SK-MEL-5 (cell line): ENCODE results near the gene KCNIP4. TPM values are rescaled to one million over a fixed set of nuclear protein-coding genes. Genes with fewer than 3 reads are reported as not detected.

ENCODE experiments used
- DNase-seq: peaks from one replicate; pipeline ENCODE4 v3.0.0-alpha.2; 2016; ENCODE audit warnings: low read depth, low spot score
- in situ Hi-C: cut with HindIII; loops from 2 replicates; pipeline ENCODE4 v1.10.0; 2016; ENCODE audit warnings: low sequenced_read_pairs, high pct_unique_total_duplicates, low pct_unique_long_range_greater_than_20kb
- total RNA-seq: library from RNA; depleted of rRNA; stranded (reverse); fragments of >200 nt; shearing (Covaris generic); gene quantifications from 2 replicates; pipeline ENCODE4 v1.2.3, GENCODE V29; 2014

The KCNIP4 gene
- total RNA-seq, 1 experiment from 2014 or later = not detected

DNA sequence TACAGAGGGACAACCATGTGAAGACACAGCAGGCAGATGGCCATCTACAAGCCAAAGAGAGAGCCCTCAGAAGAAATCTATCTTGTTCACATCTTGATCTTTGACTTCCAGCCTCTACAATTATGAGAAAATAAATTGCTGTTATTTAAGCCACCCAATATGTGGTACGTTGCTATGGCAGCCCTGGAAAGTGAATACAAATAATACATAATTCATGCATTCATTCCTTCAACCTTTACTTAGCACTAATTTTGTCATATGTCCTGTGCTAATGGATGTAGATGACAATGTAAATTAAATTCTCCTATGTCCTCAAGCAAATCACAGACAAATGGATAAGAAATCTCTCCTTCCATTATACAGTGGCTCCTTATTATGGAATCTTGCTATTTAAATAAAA is 886.7 kb downstream of the KCNIP4 start:
- no peak for DNase-seq
- in situ Hi-C loops = no loop called here

DNA sequence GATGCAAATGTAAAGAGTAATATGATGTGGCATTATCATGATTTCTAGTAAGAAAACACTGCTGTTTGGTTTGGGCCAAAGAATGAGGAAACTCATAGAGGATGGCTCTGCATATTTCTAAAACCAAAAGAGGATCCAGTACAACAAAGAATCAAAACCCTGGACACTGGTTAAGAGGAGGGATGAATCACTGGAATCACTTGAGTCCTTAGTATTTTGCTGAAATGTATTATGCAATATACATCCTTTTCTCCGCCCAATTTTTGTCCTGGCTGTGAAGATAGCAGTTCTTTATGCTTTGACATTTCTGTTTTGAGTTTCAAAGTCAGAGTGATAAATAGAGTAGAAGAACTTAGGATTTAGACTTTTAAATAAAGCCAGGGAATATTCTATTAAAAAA is 902.4 kb downstream of the KCNIP4 start:
- in situ Hi-C loops = no loop called here
- DNase-seq = no peak

DNA sequence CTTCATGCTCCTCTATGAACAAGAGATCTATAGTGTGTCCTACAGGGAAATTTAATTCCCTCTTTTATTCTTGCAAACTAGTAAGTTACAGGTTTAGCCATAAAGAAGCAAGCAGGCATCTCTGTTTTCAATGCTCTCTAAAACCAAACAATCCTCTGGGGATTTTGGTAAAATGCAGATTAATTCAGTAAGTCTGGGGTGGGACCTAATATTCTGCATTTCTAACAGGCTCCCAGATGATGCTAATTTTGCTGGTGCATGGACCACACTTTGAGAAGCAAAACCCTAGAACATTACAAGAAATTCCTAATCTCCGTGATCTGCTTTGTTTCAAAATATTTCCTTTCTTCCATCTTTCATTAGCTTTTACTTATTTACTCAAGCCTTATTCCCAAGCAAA is 903.5 kb downstream of the KCNIP4 start:
- no peak for DNase-seq
- in situ Hi-C loops = no loop called here

DNA sequence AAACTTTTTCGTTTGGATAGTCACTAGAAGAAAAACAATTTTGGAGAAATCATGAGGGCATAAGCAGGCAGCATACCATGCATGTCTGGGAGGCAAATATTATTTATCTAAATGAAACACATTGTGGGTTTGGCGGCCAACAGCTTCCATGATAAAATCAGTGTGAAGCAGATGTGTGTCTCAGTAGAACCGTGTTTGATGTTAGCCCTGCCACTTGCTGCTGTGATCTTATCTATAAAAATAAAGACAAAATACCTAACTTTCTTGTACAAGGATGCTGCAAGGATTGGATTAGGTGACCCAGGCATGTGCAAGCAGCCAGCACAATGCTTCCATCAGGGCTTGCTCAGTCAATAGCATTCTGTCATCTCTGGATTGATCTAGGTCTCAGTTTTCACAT is 906.9 kb downstream of the KCNIP4 start:
- no peak for DNase-seq
- in situ Hi-C loops = no loop called here

DNA sequence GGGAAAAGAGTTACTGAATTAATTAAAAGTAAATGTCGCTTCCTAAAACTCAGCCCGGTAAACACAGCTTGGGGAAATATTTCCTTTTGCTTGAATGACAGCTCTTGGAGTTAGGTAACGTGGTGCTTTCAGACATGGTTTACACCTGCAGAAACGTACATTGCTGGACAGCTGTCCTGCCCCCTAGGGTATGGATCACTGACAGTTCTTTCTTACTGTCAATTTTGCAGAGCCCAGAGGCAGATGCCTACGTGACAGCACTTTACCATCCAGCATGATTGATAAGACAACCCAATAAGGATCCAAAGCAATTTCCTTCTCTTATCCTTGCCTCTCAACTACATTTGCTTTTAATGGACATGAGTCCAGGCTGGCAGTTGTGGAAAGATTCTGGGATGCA is 913.8 kb downstream of the KCNIP4 start:
- DNase-seq = no peak
- in situ Hi-C loops = no loop called here

DNA sequence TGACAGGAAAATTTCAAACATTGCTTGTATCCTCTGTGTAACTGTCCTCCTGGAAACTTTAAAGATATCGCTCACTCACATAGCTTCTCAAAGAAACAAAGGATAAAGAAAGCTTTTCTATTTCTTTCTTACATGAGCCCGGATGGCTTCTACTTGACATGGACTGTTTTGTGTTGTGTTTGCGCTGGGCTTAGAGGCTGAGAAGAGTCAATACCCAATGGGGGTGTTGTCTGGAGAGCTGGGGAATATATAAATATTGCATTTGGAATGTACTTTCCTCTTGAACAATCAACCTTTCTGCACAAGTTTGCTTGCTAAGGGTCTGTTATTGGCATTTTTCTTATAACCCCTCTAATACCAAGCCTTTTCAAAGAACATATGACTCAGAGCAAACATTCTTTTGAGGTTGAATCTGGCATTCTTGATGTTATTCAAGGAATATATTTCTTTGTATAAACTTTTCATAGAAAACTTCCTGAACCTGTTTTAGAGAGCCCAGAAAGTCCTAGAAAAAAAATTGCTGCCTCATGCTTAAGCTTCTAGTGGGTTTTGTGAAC is 916.4 kb downstream of the KCNIP4 start:
- in situ Hi-C loops = no loop called here
- DNase-seq = no peak

DNA sequence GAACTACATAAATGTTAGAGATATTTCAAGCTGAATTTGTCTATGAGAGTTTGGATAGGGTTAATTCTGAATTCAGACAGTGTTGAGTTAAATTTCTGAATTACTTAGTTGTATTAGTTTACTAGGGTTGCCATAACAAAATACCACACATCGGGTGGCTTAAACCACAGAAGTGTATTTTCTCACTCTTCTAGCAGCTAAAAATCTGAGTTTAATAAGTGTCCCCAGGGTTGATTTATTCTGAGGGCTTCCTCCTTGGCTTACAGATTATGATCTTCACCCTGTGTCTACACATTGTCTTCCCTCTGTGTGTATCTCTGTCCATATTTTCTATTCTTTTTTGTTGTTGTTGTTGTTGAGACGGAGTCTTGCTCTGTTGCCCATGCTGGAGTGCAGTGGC is 929.8 kb downstream of the KCNIP4 start:
- in situ Hi-C loops = no loop called here

DNA sequence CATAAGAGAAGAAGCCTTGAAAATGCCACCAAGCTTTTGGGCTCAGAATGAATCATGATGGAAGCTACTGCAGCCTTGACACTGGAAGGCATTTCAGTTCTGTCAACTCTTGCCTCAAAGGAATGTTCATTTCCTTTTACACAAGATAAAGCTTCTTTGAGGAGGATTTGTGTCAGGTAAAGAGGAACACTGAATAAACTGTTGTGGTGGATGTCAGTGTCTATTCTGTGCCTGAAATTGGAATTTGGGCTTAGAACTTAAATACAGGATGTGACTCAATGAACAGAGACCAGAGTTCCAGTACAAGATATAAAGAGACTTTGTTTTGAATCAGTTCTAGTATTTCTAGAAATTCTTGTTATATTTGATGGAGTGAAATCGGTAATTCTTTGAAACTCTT is 935.1 kb downstream of the KCNIP4 start:
- DNase-seq = peak; percentile 6
- in situ Hi-C loops = no loop called here

More for the DNA sequence above, 929.8 kb downstream of the KCNIP4 start:
- no peak for DNase-seq

DNA sequence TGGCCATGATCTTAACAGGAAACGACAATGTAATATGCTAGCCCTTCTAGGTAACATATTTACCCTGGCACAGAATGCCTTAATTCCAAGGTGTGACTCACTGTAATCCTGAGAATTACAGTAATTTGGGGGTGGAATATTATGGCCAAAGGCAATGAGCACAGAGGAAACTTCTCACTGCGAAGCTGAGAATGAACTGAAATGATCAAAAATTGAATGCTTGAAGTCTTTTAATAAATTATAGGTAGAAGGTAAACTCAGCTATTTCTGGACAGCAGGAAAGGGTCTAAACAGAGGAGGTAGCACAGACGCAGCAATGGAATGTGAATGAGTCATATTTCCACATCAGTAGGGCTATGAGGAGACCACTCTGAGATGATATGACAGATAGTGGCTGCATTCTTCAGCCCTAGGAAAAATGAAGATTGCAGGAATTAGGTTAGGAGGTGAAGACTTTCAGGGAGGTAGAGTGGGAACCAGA is 935.7 kb downstream of the KCNIP4 start:
- DNase-seq = no peak
- in situ Hi-C loops = no loop called here

DNA sequence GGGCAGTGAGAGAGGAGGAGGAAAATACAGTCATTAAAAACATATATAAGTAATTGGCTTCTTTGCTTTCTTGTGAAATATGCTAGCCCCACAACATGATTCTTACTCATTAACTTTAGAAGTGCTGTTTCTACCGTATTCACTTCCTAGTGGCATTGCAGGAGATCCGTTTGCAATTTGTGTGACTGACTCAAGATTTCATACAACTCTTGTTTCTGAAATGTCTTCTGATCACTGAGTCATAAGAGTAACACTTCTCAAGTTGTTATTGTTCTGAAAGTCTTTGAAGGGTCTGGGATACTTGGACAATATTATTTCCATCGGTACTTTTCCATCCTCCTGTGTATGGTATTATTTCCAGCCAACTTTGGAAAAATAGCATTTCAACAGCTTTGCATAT is 937.5 kb downstream of the KCNIP4 start:
- in situ Hi-C loops = no loop called here
- no peak for DNase-seq

DNA sequence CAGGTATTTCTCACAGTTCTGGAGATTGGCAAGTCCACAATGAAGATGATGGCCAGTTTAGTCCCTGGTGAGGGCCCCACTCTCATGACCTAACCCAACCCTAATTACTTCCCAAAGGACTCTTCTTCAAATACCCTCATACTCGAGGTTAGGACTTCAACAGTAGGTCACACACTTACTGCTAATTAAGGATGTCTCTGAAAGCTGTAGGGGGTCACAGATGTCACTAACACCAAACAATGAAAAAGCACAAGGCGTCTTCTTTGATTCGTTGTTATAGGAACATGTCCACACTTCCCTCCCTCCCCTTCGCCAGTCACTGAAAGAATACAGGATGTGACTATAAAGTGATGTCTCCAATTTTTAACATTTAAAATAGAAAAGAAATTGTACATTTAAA is 938.6 kb downstream of the KCNIP4 start:
- in situ Hi-C loops = no loop called here
- no peak for DNase-seq

DNA sequence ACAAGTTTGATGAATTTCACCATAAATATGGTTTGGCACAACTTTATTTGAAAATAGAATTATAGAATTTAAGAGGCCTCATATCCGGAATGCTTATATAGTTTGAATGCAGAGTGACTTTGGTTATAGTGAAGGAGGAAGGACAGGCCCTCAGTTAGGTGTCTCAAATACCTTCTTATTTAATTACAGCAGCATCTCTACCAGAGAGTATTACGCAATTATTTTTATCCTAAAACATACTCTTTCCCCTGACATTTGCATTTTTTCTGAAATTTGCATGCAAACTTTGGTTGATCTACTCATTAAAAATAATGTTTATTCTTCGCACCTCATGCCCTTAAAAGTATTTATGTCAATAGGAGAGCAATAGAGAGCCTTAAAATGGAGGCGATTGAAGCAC is 942.9 kb downstream of the KCNIP4 start:
- in situ Hi-C loops = no loop called here
- DNase-seq = no peak

DNA sequence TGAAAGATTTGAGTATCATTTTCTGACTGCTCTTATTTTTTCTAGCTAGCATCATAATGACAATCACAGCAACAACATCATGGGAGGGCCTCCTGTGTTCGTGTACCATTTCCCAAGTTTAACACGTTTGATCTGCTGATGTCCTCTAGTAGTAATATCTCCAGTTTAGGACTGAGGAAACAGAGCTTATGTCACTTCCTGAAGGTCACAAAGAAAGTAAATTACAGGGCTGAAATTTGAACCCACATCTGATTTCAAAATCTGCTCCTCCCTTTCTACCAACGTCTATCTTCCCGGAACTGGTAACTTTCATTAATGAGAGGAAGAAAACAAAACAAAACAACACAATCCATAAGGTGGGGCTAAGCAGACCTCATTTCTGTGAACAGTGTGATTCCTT is 945.6 kb downstream of the KCNIP4 start:
- in situ Hi-C loops = no loop called here
- no peak for DNase-seq

DNA sequence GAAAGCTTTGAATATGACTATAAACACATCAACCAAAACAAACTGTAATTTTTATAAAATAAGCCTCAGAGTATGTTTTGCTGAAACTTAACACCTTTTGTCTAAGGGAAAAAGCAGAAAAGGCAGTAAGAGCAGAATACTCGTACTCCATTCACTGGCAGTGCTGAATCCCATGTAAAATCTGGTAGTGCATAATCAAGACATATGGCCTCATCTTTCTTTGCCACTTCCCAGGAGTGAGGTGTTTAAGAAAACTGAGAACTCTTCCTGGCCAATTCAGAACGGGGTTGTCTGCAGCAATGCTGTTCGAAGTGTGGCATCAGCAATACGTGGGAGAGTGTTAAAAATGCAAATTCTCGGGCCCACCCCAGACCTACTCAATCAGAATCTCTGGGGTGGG is 946.3 kb downstream of the KCNIP4 start:
- in situ Hi-C loops = no loop called here

DNA sequence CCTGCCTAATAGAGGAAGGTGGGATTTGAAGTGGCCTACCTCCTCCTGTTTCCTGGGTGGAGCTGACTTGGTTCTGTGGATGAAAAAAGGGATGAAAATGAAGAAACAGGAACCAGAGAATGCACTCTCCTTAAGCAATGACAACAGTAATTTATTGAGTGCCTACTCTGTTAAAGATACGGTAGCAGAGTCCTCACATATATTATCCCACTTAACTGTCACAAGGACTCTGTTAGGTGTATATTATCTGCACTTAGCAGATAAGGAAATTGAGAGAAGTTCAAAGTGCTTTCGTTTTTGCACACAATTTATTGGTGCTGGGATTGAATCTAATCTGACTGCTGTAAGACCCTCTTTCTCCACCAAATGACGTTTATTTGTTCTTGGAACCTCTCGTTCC is 947.1 kb downstream of the KCNIP4 start:
- DNase-seq = no peak
- in situ Hi-C loops = no loop called here

More for the DNA sequence above, 946.3 kb downstream of the KCNIP4 start:
- no peak for DNase-seq

DNA sequence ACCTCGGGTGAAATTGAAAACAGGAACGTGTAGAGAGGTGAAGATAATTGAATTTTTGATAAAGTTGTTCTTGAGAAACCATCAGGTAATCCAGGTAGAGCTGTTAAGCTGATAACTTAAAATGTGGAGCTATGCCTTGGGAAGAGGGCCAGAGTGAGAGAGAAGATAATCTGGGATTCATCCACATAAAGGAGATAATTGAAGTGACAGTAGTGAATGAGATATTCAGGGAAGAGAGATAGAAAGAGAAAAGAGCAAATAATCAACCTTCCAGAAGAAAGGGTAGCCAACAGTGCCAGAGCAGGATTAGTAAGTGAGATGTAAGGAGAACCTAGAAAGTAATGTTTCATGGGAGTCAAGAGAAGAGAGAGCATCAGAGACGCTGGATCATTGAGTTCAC is 950.7 kb downstream of the KCNIP4 start:
- in situ Hi-C loops = no loop called here
- DNase-seq = no peak

DNA sequence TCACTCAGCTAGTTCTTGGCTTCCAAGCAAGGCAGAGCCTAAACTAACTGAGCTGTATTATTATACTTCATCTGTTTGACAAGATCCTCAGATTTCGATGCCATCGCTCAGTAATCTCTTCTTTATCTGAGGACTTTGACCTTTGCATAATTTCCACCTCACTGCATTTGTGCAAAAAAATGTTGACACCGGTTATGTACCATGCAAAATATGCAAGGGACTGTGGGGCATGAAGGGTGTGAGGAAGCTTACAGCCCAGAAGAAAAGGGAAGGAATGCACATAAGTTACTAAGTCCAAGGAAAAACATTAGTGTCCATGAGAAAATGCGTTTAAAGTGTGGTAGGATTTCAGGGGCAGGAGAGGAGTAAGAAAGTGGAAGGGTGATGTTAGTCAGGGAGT is 953.0 kb downstream of the KCNIP4 start:
- DNase-seq = no peak
- in situ Hi-C loops = no loop called here

DNA sequence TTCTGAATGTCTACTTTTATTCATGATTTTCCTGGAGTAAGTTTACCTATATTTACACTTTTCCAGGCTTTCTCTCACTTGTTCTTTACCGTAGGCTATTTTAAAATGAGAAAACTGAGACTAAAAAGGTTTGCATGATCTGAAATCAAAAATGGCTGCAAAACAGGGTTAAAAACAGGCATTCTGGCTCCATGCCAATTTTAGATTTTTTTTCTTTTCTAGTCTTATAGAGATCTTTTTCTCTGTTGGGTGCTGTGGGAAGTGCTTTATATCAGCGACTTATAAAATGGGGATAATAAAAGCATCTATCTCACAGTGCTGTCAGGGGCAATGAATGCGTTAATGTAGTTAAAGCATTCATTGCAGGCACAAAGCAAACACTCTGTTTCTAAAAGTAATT is 953.6 kb downstream of the KCNIP4 start:
- in situ Hi-C loops = no loop called here
- DNase-seq = no peak

DNA sequence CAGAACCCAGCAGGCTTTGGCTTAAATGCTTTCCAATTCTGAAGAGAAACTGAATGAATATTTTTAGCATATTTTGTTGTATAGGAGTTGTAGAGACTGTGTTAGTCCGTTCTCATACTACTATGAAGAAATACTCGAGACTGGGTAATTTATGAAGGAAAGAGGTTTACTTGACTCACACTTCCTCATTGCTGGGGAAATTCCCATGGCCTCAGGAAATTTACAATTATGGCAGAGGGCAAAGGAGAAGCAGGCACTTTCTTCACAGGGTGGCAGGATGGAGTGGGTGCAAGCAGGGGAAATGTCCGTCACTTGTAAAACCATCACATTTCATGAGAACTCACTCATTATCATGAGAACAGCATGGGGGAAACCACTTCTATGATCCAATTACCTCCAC is 956.6 kb downstream of the KCNIP4 start:
- DNase-seq = no peak
- in situ Hi-C loops = no loop called here

DNA sequence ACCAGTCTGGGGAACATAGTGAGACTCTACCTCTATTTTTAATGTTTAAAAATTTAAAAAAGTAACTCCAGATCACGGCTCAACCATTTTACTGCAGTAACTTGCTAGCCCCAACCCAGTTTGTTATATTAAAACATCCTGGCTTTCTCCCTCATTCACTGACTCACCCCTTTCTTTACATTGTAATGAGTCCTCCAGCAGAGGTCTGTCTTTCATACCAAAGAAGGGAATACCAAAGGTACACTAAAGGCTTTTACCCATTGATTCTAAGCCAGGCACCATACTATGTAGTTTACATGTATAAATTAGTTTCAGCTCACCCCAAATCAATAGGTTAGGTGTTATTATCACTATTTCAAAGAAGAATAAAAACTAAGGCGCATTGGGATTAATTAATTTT is 961.4 kb downstream of the KCNIP4 start:
- in situ Hi-C loops = no loop called here
- DNase-seq = peak; percentile 1
